Panc1 (cell line): ENCODE data around the gene EEF2K. TPM values are rescaled to one million over a fixed set of nuclear protein-coding genes. Genes with fewer than 3 reads are reported as not detected.

Experiments used
- ATAC-seq: fragments of 200-7000 bp; cut with Tn5 transposase; 2 replicates; pipeline ENCODE4 v1.9.1; 2020; ENCODE audit warnings: mild to moderate bottlenecking, moderate library complexity
- BruUV-seq: library from RNA; stranded (reverse); fragments of 400-500 nt; replicated peaks from 2 replicates; lab custom pipeline; 2021; lab: Mats Ljungman, UMichigan
- CTCF ChIA-PET: fragments of 300-600 bp; sonication (Branson Sonifier 250); formaldehyde crosslinking; loops from one replicate; lab custom pipeline; 2022; ENCODE audit warnings: antibody characterized with exemption; lab: Charles Lee
- POLR2A ChIA-PET: fragments of 300-600 bp; sonication (Branson Sonifier 250); formaldehyde crosslinking; loops from one replicate; lab custom pipeline; 2022; ENCODE audit warnings: antibody characterized with exemption; lab: Charles Lee
- DNase-seq: peaks from one replicate; pipeline ENCODE4 v3.0.0-alpha.2; 2010; ENCODE audit warnings: low read depth, low spot score
- H3K27ac ChIP-seq: 2 replicates; pipeline ENCODE4 v1.5.1; 2011; ENCODE audit warnings: mild to moderate bottlenecking, low read length, inconsistent platforms
- H3K27me3 ChIP-seq: fragments of 200-500 bp; sonication (Bioruptor generic); 2 replicates; pipeline ENCODE4 v1.6.0; 2014; ENCODE audit warnings: low read length, inconsistent platforms; ENCODE audit not compliant: control insufficient read depth, insufficient read depth
- H3K36me3 ChIP-seq: fragments of 200-500 bp; sonication (Bioruptor generic); 2 replicates; pipeline ENCODE4 v1.5.1; 2014; ENCODE audit warnings: inconsistent platforms, mild to moderate bottlenecking, low read length, moderate library complexity; ENCODE audit not compliant: control insufficient read depth, insufficient read depth
- H3K4me1 ChIP-seq: 2 replicates; pipeline ENCODE4 v1.5.1; 2011; ENCODE audit warnings: inconsistent platforms, mild to moderate bottlenecking, low read length, moderate library complexity; ENCODE audit not compliant: control insufficient read depth, insufficient read depth
- H3K4me3 ChIP-seq, 2 experiments: 2 replicates each; pipeline ENCODE4 v1.5.1; 2011 to 2012; ENCODE audit warnings: low read depth in 2 of 2, low read length in 2 of 2, mild to moderate bottlenecking in 2 of 2, inconsistent platforms in 1 of 2, moderate library complexity in 1 of 2
- H3K9me3 ChIP-seq: fragments of 200-500 bp; sonication (Bioruptor generic); 2 replicates; pipeline ENCODE4 v1.5.1; 2014; ENCODE audit warnings: low read depth, mild to moderate bottlenecking, inconsistent platforms, low read length, moderate library complexity; ENCODE audit not compliant: control insufficient read depth, insufficient read depth
- CTCF ChIP-seq: fragments of 450-650 bp; IDR thresholded peaks from 2 replicates; pipeline ENCODE4 v1.5.1; 2017; ENCODE audit warnings: mild to moderate bottlenecking
- POLR2AphosphoS5 ChIP-seq: IDR thresholded peaks from 2 replicates; pipeline ENCODE4 v1.6.1; 2012; ENCODE audit warnings: mild to moderate bottlenecking, low read depth, low read length, moderate library complexity
- REST ChIP-seq, 2 experiments: IDR thresholded peaks; 2 replicates each; pipeline ENCODE4 v1.6.1; 2011 to 2012; ENCODE audit warnings: low read depth in 2 of 2, control low read depth in 1 of 2, low read length in 1 of 2, mild to moderate bottlenecking in 1 of 2, moderate library complexity in 1 of 2; ENCODE audit not compliant: insufficient read depth in 1 of 2
- SIN3A ChIP-seq: IDR thresholded peaks from 2 replicates; pipeline ENCODE4 v1.6.1; 2012; ENCODE audit warnings: low read depth, mild to moderate bottlenecking, low read length, moderate library complexity, borderline replicate concordance; ENCODE audit not compliant: insufficient read depth
- TCF7L2 ChIP-seq: IDR thresholded peaks from 2 replicates; pipeline ENCODE4 v1.6.1; 2011; ENCODE audit warnings: mild to moderate bottlenecking, low read depth, low read length, inconsistent platforms
- in situ Hi-C: cut with HindIII; loops from 2 replicates; pipeline ENCODE4 v1.10.0; 2016; ENCODE audit warnings: low sequenced_read_pairs, low pct_unique_long_range_greater_than_20kb
- intact Hi-C: fragments of 100-400 bp; cut with micrococcal nuclease; formaldehyde crosslinking; loops from one replicate; pipeline ENCODE4 v1.10.0; 2022; ENCODE audit not compliant: unreplicated experiment
- total RNA-seq: library from RNA; stranded (reverse); gene quantifications from one replicate; pipeline ENCODE4 v1.2.1, GENCODE V29; 2021; ENCODE audit not compliant: unreplicated experiment

Gene EEF2K
- total RNA-seq, 1 experiment from 2014 or later: 15.0 TPM

GRCh38 chr16:22333457-22333994 is 127.4 kb downstream of the EEF2K start:
- DNase-seq: no peak
- CTCF ChIA-PET: no interaction called here
- no TSS peak for BruUV-seq
- no peak for TF ChIP-seq POLR2AphosphoS5
- intact Hi-C loops (no loop called here), in situ Hi-C loops (no loop called here)
- no peak overlapping the region for H3K27ac ChIP-seq
- H3K9me3 ChIP-seq: peaks cover 2% of the 10 kb centered on the region; the same call in 1 of the 2 replicates
- peaks cover 9% of the 10 kb centered on the region; the same call in 1 of the 2 replicates for H3K36me3 ChIP-seq
- no peak overlapping the region for H3K4me3 ChIP-seq
- POLR2A ChIA-PET: no interaction called here
- no peaks in the 10 kb centered on the region for H3K4me1 ChIP-seq
- no peaks in the 10 kb centered on the region for H3K27me3 ChIP-seq
- no peak for ATAC-seq

- Histone ChIP-seq H3K36me3 (peaks cover 9% of the 10 kb centered on the region; the same call in 1 of the 2 replicates), H3K9me3 (peaks cover 2% of the 10 kb centered on the region; the same call in 1 of the 2 replicates), H3K4me3 (no peak overlapping the region), H3K4me1 (no peaks in the 10 kb centered on the region), H3K27me3 (no peaks in the 10 kb centered on the region), H3K27ac (no peak overlapping the region)
- DNase-seq: no peak
- CTCF ChIA-PET: no interaction called here
- intact Hi-C loops: no loop called here
- TF ChIP-seq CTCF: no peak
- TF ChIP-seq TCF7L2: no peak
- TF ChIP-seq POLR2AphosphoS5: 0 out of 2 replicates have a peak, but pooled peaks have one; percentile 37
- no peak for TF ChIP-seq SIN3A
- TF ChIP-seq REST (IDR thresholded peaks at IDR 0.05; ENCODE audit: insufficient read depth in 1 of 2, low read depth in 2 of 2, low read length in 1 of 2): no peak
- BruUV-seq: no TSS peak
- in situ Hi-C loops: no loop called here
- peak; percentile 54; the same call in 1 of the 2 replicates for ATAC-seq
- POLR2A ChIA-PET: no interaction called here
Observed at GRCh38 chr16:22335668-22336246, 129.7 kb downstream of the EEF2K start.

GRCh38 chr16:22336581-22336980 is 130.5 kb downstream of the EEF2K start:
- CTCF ChIA-PET: no interaction called here
- Histone ChIP-seq H3K36me3 (peaks cover 9% of the 10 kb centered on the region; the same call in 1 of the 2 replicates), H3K4me3 (no peak overlapping the region), H3K27me3 (no peaks in the 10 kb centered on the region), H3K4me1 (no peaks in the 10 kb centered on the region), H3K9me3 (peaks cover 2% of the 10 kb centered on the region; the same call in 1 of the 2 replicates), H3K27ac (no peak overlapping the region)
- no TSS peak for BruUV-seq
- TF ChIP-seq REST (IDR thresholded peaks at IDR 0.05; ENCODE audit: insufficient read depth in 1 of 2, low read depth in 2 of 2, low read length in 1 of 2): no peak
- TF ChIP-seq POLR2AphosphoS5: no peak
- TF ChIP-seq SIN3A: no peak
- no peak for TF ChIP-seq TCF7L2
- no peak for TF ChIP-seq CTCF
- ATAC-seq: no peak
- POLR2A ChIA-PET: no interaction called here
- intact Hi-C loops (no loop called here), in situ Hi-C loops (no loop called here)
- DNase-seq: no peak
